GM18526 (cell line): ENCODE data around the gene CCDC40.

Experiments
- POLR2A ChIP-seq: IDR thresholded peaks from 3 replicates; pipeline ENCODE4 v1.6.1; 2011; ENCODE audit not compliant: insufficient read length; ENCODE audit errors: extremely low read depth

Gene CCDC40

GRCh38 chr17:80035937-80036714 lies at the start of gene CCDC40:
TSS of gene CCDC40 (plus strand) at chr17:80036642. CDS start at chr17:80036663, 21 bp downstream.
- TF ChIP-seq POLR2A = no peak

DNA sequence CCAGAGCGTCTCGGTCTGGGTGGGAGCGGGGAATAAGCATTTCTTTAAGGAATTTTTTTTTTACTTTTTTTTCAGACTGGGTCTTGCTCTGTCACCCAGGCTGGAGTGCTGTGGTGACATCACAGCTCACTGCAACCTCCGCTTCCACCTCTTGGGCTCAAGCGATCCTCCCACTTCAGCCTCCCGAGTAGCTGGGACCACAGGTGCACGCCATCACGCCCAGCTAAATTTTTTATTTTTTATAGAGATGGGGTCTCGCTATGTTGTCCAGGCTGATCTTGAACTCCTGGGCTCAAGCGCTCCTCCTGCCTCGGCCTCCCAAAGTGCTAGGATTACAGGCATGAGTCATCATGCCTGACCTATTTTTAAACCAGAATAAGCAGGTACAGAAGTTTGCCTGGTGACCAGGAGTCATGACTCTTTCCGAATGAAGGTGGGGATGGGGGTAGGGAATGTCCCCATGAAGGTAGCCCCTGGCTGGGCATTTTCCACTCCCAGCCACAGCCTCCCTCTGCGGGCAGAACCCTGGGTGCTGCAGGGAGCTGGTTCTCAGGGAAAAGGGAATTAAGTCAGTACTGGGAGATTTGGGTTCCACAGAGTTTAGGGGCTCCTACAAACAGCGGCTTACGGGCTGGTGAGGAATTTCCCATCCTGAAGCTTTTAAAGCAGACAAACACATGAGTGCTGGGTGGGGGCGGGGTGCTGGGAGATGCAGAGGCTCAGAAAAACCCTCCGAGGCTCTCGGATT lies 49.1 kb upstream of the CCDC40 start:
- TF ChIP-seq POLR2A = no peak

- no peak for TF ChIP-seq POLR2A
Measured at GRCh38 chr17:79987935-79988184, 48.6 kb upstream of the CCDC40 start.

DNA sequence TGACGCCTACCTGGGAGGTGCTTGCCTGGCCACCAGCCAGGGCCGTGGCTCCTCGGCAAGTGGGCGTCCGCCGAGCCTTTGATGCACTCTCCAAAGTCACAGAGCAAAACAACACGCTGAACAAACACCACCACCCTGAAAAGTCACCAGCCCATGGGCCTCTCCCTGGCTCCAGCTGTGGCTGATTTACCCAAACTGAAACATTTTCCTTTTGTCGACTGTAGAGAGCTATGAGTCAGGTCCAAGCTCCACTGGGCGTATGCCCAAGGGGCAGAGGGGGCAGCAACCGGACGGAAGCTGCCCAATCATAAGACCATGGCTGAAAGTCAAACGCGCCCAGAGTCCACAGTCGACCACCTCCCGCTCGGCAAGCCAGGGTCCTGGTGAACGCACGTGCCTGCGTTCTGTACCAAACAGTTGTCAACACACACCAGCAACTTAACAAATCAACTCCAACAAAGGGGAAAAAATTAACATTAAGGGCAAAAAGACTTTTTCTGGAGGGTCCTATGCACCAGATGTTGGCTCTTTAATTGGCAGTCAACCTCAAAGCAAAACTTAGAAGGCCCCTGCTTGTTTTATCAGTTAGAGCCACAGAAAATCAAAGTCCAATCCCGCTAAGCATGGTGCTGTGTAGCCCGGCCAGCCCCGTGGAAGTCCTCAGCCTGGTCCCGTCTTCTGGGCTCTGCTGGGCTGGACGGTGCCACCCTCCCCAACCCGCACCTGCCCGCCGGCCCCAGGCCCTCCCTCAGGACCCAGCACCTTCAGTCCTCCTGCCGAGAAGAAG lies 48.1 kb upstream of the CCDC40 start:
- TF ChIP-seq POLR2A = no peak

GRCh38 chr17:79989106-79989835 lies 47.2 kb upstream of the CCDC40 start:
- no peak for TF ChIP-seq POLR2A

DNA sequence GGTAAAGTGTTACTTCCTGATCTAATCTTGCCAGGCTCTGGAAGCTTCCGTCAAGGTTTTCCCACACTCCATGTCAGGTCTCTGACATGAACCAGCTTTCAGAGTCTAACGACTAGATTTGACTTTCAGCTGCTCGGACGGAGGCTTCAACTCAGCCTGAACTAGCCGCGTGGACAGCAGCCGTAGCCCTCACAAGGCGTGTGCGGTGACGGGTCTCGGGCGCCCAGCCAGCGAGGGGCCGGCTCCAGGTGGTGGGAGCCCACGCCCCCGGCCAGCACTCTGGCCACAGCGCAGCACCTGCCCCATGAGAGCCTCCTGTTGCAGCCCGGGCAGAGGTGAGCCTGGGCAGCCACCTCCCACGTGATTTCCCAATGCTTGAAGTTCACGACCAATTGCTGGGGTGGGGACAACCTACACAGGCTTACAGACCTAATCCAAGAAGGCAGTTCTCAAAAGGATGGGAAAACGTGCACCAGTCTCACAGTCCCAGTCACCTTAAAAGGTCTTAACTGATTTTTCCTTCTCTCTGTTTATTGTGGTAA lies 46.3 kb upstream of the CCDC40 start:
- TF ChIP-seq POLR2A = no peak

GRCh38 chr17:79990704-79991103 lies 45.7 kb upstream of the CCDC40 start:
- TF ChIP-seq POLR2A = no peak

GRCh38 chr17:79991140-79991923 lies 45.1 kb upstream of the CCDC40 start:
- TF ChIP-seq POLR2A = no peak

DNA sequence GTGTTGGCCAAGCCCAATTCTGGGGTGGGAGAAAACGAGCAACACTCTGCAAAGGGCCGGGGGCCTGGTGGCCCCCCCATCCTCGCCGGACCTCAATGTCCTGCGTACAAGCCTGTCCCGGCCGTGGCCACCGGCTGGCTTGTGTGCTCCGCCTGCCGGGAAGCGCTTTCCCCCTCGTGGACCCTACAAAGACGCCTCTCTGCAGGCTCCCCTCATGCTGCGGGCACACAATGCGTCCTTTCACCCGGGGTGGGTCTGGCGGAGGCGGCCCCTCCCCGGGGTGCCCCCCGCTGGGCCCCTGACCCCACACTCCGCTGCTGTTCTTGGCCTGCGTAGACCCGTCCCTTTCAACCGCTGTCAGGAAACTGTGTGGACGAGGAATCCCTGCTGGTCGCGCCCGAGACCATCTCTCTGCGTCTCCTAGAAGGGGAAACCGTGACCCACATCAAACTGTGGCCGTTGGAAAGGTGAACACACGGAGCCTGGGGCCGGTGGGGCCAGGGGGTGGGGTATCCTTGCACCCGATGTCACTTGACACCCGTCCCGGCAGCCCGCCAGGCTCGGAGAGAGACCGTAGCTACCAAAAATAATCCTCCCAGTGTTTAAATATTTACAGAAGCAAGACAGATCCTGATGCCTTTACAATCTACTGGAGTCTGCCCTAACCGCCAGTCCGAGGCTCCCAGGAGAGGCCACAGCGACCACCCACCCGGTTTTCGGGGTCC lies 44.4 kb upstream of the CCDC40 start:
- TF ChIP-seq POLR2A = no peak

DNA sequence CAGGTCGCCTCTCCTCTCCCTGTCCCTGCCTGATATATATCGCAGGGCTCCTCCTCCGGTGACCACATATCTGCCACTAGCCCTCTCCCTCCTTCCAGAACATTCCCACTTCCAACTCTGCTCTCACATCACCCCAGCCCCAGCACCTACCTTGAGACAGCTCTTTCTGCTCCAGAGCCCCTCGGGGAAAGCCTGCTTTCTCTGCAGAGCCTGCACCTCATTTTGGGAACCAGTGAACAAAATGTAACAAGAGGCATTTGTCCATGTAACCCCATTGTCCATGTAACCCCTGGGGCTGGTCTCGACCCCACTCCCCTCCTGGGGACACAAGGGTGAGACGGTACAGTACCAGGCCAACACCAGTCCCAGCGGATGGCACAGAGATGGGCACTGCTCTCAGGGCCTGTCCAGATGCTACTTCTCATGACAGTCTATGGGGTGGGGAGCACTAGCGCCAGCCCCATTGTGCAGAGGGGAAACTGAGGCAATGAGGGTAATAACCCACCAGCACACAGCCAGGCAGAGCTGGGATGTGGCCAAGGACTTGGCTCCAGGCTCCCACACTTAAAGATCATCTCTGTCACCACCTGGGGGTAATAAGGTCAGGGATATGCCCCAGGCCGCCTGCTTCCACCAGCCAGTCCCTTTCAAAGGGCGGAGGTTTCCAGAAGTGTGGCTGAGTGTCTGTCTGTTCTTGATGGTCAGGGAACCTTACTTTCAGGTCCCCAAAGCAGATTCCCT lies 43.6 kb upstream of the CCDC40 start:
- no peak for TF ChIP-seq POLR2A

DNA sequence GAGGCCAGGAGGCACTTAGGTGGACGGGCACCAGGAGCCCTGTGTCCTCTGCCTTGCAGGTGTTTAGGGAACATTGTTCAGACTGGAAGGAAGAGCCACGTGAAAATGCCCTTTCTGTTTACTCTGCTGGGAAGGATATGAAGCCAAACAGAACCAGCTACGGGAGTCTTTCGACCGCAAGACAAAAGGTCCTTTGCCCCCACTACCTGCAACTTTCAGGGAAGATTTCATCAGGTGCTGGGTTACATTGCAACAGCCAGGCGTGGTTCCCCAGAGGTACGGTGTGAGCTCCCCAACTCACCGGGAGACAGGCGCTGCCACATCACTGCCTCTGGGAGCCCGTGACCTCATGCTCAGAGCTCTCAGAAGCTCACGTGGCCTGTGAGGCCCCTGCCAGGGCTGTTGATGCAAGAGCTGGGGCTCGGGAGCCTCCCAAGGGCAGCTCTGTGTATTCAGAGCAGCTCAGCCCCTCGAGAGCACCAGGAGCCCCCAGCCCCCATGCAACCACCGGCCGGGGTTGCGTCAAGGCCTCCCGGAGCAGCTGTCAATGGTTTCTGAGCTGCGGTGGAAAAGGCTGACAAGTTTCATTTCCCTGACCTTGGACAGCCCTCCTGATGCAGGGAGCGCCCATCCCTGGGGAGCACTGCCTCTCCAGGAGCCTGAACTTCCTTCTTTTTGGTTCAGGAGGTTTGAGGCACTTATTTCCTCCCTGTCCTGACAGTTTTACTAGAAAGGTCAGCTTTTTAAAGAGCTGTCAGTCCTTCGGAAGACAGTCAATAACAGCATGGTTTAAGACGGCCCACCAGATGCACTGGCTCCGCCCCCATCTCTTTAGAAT lies 42.8 kb upstream of the CCDC40 start:
- no peak for TF ChIP-seq POLR2A

DNA sequence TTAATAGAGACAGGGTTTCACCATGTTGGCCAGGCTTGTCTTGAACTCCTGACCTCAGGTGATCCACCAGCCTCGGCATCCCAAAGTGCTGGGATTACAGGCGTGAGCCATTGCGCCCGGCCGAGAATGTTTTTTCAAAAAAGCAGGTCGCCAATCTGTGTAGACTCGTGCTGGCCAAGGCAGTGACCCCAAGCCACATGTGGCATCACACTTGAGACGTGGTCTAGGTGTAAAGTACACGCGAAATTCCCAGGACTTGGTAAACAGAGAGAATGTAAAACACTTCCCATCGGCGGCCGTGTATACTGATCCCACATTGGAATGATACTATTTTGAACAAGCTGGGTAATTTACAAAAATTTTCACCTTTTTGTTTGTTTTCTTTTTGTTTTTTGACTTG lies 41.8 kb upstream of the CCDC40 start:
- TF ChIP-seq POLR2A = no peak
